SK-N-SH (cell line): Measurements from ENCODE around the gene SCYGR1.

Experiments used
- CTCF ChIP-seq: fragments of 200-600 bp; sonication (generic); IDR thresholded peaks from 2 replicates; pipeline ENCODE4 v1.6.1; 2017; ENCODE audit warnings: antibody characterized with exemption, mild to moderate bottlenecking, moderate library complexity
- EZH2phosphoT487 ChIP-seq: fragments of 200-600 bp; sonication (generic); IDR thresholded peaks from 2 replicates; pipeline ENCODE4 v1.6.1; 2017; ENCODE audit warnings: low read depth, mixed run types, mild to moderate bottlenecking, antibody characterized with exemption, moderate library complexity, borderline replicate concordance

GRCh38 chr2:227349989-227350612, 37.6 kb downstream of the SCYGR1 start:
- no peak for TF ChIP-seq CTCF
- TF ChIP-seq EZH2phosphoT487 = no peak
